Loucy (cell line): ENCODE data around the gene NDEL1.

Source experiments
- CTCF ChIP-seq: fragments of 200-600 bp; sonication (generic); conservative IDR thresholded peaks from 2 replicates; pipeline ENCODE4 v1.5.1; 2014; ENCODE audit warnings: mild to moderate bottlenecking, antibody characterized with exemption, low read length
- EZH2phosphoT487 ChIP-seq: fragments of 200-600 bp; IDR thresholded peaks from 2 replicates; pipeline ENCODE4 v1.6.1; 2018; ENCODE audit warnings: antibody characterized with exemption, mild to moderate bottlenecking, moderate library complexity, borderline replicate concordance

- TF ChIP-seq CTCF (no peak), EZH2phosphoT487 (no peak)
Observed at GRCh38 chr17:8487743-8488142, 52.1 kb downstream of the NDEL1 start.
